HG03571 (cell line): ENCODE data around the gene PIK3C2G.

Source experiments
- ATAC-seq: cut with Tn5 transposase; IDR thresholded peaks from one replicate; pipeline ENCODE4 v1.9.1; 2021; ENCODE audit not compliant: unreplicated experiment

The PIK3C2G gene

GRCh38 chr12:18551701-18552100 is 290.4 kb downstream of the PIK3C2G start:
- ATAC-seq, result no peak

- ATAC-seq, result no peak
These were observed 291.5 kb downstream of the PIK3C2G start for GRCh38 chr12:18552829-18553228.

- no peak for ATAC-seq
These were observed 294.8 kb downstream of the PIK3C2G start for GRCh38 chr12:18556161-18556560.

GRCh38 chr12:18559242-18559641 is 297.9 kb downstream of the PIK3C2G start:
- ATAC-seq, result no peak

- ATAC-seq, result no peak
These were observed 301.2 kb downstream of the PIK3C2G start for GRCh38 chr12:18562531-18562930.

- no peak for ATAC-seq
These were observed 303.0 kb downstream of the PIK3C2G start for GRCh38 chr12:18564306-18564705.

GRCh38 chr12:18567787-18568186 is 306.5 kb downstream of the PIK3C2G start:
- no peak for ATAC-seq

- ATAC-seq, result no peak
These were observed 309.2 kb downstream of the PIK3C2G start for GRCh38 chr12:18570543-18570942.

- no peak for ATAC-seq
These were observed 314.8 kb downstream of the PIK3C2G start for GRCh38 chr12:18576104-18576626.

- no peak for ATAC-seq
These were observed 315.3 kb downstream of the PIK3C2G start for GRCh38 chr12:18576648-18577047.

GRCh38 chr12:18578191-18578590 is 316.9 kb downstream of the PIK3C2G start:
- no peak for ATAC-seq

- ATAC-seq, result no peak
These were observed 319.0 kb downstream of the PIK3C2G start for GRCh38 chr12:18580291-18580690.

GRCh38 chr12:18580706-18581105 is 319.4 kb downstream of the PIK3C2G start:
- ATAC-seq, result no peak

- no peak for ATAC-seq
These were observed 320.1 kb downstream of the PIK3C2G start for GRCh38 chr12:18581232-18581962.

GRCh38 chr12:18583655-18584054 is 322.3 kb downstream of the PIK3C2G start:
- ATAC-seq, result no peak

- ATAC-seq, result no peak
These were observed 325.3 kb downstream of the PIK3C2G start for GRCh38 chr12:18586581-18586980.

- no peak for ATAC-seq
These were observed 328.0 kb downstream of the PIK3C2G start for GRCh38 chr12:18589316-18589715.

- no peak for ATAC-seq
These were observed 330.2 kb downstream of the PIK3C2G start for GRCh38 chr12:18591473-18591872.

GRCh38 chr12:18595412-18595811 is 334.1 kb downstream of the PIK3C2G start:
- ATAC-seq, result no peak

GRCh38 chr12:18601962-18602361 is 340.6 kb downstream of the PIK3C2G start:
- ATAC-seq, result no peak

GRCh38 chr12:18612971-18613370 is 351.7 kb downstream of the PIK3C2G start:
- ATAC-seq, result no peak

GRCh38 chr12:18620986-18621385 is 359.7 kb downstream of the PIK3C2G start:
- ATAC-seq, result no peak

GRCh38 chr12:18629445-18629844 is 368.1 kb downstream of the PIK3C2G start:
- ATAC-seq, result no peak
